Central memory CD8-positive, alpha-beta T cell (primary cell): Measurements from ENCODE around the gene STK39.

Experiments used
- ATAC-seq: fragments of 150-1000 bp; cut with Tn5 transposase; replicated peaks from 2 replicates; pipeline ENCODE4 v1.10.0; 2022; ENCODE audit warnings: mild to moderate bottlenecking, moderate FRiP score, moderate number of reproducible peaks; ENCODE audit not compliant: poor library complexity, severe bottlenecking; ENCODE audit errors: extremely low read depth
- DNase-seq, 2 donors: peaks; one replicate each; pipeline ENCODE4 v3.0.0; 2021; ENCODE audit warnings: low spot score in 2 of 2
- H3K27ac Mint-ChIP-seq: one replicate; pipeline ENCODE4 v1.8.0; 2022; ENCODE audit warnings: low read depth, mild to moderate bottlenecking, moderate library complexity, mixed read lengths
- H3K27me3 Mint-ChIP-seq: one replicate; pipeline ENCODE4 v1.8.0; 2022; ENCODE audit warnings: mixed read lengths
- H3K36me3 Mint-ChIP-seq: one replicate; pipeline ENCODE4 v1.8.0; 2022; ENCODE audit warnings: mild to moderate bottlenecking, moderate library complexity, mixed read lengths; ENCODE audit not compliant: insufficient read depth
- H3K4me1 Mint-ChIP-seq: one replicate; pipeline ENCODE4 v1.8.0; 2022; ENCODE audit warnings: mixed read lengths
- H3K4me3 Mint-ChIP-seq: one replicate; pipeline ENCODE4 v1.8.0; 2022; ENCODE audit warnings: mild to moderate bottlenecking, moderate library complexity, mixed read lengths
- H3K9me3 Mint-ChIP-seq: one replicate; pipeline ENCODE4 v1.8.0; 2022; ENCODE audit warnings: mixed read lengths

The STK39 gene

GRCh38 chr2:167916756-167917155, 330.6 kb downstream of the STK39 start:
- H3K9me3 Mint-ChIP-seq, result no peaks in the 10 kb centered on the region
- DNase-seq, result no peak
- peaks cover 44% of the 10 kb centered on the region for H3K27me3 Mint-ChIP-seq
- no peak for ATAC-seq
- no peaks in the 10 kb centered on the region for H3K36me3 Mint-ChIP-seq
- no peak overlapping the region for H3K27ac Mint-ChIP-seq
- no peak overlapping the region for H3K4me3 Mint-ChIP-seq
- no peaks in the 10 kb centered on the region for H3K4me1 Mint-ChIP-seq

- Mint-ChIP-seq H3K36me3 (peaks cover 3% of the 10 kb centered on the region), H3K27me3 (peaks cover 55% of the 10 kb centered on the region), H3K27ac (no peak overlapping the region), H3K4me1 (no peaks in the 10 kb centered on the region), H3K9me3 (no peaks in the 10 kb centered on the region), H3K4me3 (no peak overlapping the region)
- DNase-seq (no peak), ATAC-seq (no peak)
Measured at GRCh38 chr2:167914969-167915368, 332.4 kb downstream of the STK39 start.

GRCh38 chr2:167908786-167909185, 338.6 kb downstream of the STK39 start:
- Mint-ChIP-seq H3K27me3 (peaks cover 39% of the 10 kb centered on the region), H3K27ac (no peak overlapping the region), H3K4me3 (no peak overlapping the region), H3K36me3 (peaks cover 3% of the 10 kb centered on the region), H3K4me1 (no peaks in the 10 kb centered on the region), H3K9me3 (no peaks in the 10 kb centered on the region)
- DNase-seq (no peak), ATAC-seq (no peak)

GRCh38 chr2:167905668-167906067, 341.7 kb downstream of the STK39 start:
- Mint-ChIP-seq H3K27ac (no peak overlapping the region), H3K36me3 (peaks cover under 1% of the 10 kb centered on the region), H3K27me3 (peaks cover 28% of the 10 kb centered on the region), H3K9me3 (no peaks in the 10 kb centered on the region), H3K4me1 (no peaks in the 10 kb centered on the region), H3K4me3 (no peak overlapping the region)
- DNase-seq (no peak), ATAC-seq (no peak)
